ENCODE results near the gene METRN.

METRN gene

DNA sequence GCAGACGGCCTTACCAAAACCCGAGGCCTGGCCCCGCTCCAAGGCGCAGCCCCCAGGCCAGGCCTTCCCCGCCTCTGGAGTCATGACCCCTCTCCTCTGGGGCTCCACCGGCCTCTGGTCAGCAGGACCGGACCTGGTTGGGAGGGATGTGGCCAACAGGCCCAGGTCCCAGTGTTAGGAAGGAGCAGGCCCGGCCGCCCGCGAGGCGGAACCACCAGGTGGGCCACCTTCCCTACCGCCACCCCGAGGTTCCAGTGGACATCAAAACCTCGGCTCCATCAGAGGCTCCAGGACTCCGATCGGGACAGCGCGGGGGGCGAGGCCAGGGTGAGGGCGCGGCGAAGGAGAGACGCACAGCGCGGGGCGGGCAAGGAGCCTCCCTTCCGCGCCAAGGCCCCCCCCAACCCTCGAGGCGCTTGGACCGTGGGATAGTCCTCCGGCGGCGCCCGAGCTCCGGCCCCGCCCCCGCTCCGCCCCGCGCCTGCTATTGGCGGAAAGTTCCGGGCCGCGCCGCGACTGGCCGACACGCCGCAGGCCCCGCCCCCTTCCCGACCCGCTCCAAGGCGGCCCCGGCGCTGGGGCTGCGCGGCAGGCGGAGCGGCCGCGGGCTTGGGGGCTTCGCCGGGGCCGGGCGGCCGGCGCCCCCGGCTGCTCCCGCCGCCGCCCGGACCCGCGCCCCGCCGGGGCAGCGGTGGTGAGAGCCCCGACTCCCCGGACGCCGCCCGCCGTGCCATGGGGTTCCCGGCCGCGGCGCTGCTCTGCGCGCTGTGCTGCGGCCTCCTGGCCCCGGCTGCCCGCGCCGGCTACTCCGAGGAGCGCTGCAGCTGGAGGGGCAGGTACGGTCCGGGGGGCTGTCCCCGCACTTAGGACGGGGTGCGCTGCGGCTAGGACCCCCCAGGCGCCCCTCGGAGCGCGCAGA lies at the start of gene METRN:
Gene METRN, plus strand, starts transcription at position 561 of the 919 bp plus-strand sequence. Its CDS starts 172 bp downstream, at position 733.
- TF ChIP-seq, protein P1, sequence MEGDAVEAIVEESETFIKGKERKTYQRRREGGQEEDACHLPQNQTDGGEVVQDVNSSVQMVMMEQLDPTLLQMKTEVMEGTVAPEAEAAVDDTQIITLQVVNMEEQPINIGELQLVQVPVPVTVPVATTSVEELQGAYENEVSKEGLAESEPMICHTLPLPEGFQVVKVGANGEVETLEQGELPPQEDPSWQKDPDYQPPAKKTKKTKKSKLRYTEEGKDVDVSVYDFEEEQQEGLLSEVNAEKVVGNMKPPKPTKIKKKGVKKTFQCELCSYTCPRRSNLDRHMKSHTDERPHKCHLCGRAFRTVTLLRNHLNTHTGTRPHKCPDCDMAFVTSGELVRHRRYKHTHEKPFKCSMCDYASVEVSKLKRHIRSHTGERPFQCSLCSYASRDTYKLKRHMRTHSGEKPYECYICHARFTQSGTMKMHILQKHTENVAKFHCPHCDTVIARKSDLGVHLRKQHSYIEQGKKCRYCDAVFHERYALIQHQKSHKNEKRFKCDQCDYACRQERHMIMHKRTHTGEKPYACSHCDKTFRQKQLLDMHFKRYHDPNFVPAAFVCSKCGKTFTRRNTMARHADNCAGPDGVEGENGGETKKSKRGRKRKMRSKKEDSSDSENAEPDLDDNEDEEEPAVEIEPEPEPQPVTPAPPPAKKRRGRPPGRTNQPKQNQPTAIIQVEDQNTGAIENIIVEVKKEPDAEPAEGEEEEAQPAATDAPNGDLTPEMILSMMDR (IDR thresholded peaks at IDR 0.05): no peak
- H3K27ac ChIP-seq: peak within 1 kb of the TSS; percentile 98

DNA sequence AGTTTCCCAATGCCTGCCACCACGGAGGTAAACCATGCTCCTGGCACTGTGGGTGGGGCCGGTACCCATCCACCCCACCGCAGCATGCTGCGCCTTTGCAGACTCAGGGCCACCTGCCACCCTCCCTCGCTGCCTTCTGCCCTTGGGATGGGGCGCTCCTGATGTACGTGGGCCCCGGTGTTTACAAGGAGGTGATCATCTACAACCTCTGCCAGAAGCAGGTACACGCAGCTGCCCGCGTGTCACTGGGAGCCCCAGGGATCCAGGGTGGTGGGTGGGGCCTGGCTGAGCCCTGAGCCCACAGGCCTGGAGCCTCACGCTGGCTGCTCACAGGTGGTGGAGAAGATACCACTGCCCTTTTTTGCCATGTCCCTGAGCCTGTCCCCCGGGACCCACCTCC lies 48.3 kb upstream of the METRN start:
- peak overlapping the region; percentile 88 for H3K27ac ChIP-seq
- TF ChIP-seq, protein P1 (IDR thresholded peaks at IDR 0.05): no peak
- no peak for TF ChIP-seq ZFX (IDR thresholded peaks at IDR 0.05; ENCODE audit: borderline replicate concordance)

DNA sequence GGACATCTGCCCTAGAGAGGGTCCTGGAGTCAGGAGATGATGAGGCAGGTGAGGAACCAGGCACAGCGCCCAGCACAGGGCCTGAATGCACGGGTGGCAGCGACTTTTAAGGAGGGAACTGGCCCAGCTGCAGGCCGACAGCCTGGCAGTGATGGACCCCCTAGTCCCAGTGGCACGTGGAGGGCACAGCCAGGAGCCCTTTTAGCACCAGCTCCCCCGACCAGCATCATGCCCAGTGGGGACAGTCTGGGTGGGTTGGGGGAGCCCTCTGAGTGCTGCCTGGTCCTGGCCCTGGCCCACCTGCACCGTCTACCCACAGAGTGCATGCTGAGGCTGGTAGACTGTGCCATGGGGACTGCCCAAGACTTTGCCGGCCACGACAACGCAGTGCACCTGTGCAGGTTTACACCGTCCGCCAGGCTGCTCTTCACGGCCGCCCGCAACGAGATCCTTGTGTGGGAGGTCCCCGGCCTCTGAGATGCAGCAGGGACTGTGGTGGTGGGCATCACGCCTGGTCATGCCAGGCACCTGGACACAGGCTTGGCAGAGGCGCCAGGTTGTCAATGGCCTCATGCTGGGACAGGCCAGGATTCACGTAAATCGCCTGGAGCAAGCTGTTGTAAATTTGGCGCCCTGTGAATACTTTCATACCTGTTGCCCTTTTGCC lies 47.7 kb upstream of the METRN start:
- TF ChIP-seq, protein P1 (IDR thresholded peaks at IDR 0.05): no peak
- no peak for TF ChIP-seq ZFX (IDR thresholded peaks at IDR 0.05; ENCODE audit: borderline replicate concordance)
- H3K27ac ChIP-seq: peak overlapping the region; percentile 88

DNA sequence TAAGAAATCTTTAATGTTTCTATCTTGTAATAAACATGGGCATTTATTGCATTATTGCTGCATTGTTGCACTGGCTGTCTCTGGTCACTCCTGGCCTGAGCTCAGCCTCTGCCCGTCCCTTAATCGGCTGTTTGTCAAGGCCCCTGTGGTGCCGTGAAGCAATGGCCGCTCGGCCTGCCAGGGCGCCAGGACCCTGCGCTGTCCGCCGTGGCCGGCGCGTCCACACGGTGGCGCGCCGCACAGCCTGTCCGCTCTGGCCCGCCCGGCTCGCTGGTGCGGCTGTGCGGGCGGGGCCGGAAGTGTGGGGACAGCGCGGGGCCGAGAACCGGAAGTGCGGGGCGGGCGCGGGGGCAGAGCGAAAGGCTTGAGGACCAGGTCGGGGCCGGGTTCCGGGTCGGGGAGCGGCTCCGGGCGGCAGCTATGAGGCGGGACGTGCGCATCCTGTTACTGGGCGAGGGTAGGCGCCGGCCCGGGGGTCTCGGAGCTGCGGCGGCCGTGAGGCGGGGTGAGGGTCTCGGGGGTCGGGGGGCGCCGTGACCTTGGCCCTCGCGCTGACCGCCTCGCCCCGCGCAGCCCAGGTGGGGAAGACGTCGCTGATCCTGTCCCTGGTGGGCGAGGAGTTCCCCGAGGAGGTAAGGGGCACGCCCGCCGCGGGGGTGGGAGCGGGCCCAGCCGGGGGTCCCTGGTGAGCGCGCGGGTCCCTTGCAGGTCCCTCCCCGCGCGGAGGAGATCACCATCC lies 47.0 kb upstream of the METRN start, which contains the start of gene RHOT2:
Gene RHOT2, plus strand, starts transcription at position 353 of the 739 bp plus-strand sequence. Its CDS starts 68 bp downstream, at position 421.
- TF ChIP-seq, protein P1 (IDR thresholded peaks at IDR 0.05): peak; percentile 98
- no peak for TF ChIP-seq ZFX (IDR thresholded peaks at IDR 0.05; ENCODE audit: borderline replicate concordance)
- peak within 1 kb of the TSS; percentile 88 for H3K27ac ChIP-seq

DNA sequence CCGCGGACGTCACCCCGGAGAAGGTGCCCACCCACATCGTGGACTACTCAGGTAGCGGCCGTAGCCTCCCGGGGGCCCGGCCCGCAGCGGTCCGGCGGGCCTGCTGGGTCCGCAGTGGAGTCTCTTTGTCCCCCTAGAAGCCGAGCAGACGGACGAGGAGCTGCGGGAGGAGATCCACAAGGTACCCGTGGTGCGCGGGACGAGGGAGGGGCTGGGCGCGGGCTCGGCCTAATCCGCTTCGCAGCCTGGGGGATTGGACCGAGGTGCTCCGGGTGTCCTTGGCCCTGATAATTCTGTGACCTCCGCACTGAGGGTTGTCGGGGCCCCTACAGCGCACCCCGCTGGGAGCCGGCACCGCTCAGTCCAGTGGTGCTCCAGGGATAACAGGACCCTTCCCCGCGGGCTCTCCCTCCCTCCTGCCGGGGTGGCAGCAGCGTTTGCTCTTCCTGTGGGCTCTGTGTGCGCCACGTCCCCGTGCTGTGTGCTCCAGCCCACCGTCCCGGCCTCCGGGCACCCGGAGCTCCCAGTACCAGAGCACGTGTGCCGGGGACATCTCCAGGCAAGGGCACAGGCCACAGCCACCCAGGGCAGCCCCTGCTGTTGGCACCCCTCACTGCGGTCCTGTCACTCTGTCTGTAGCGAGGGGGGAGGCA lies 46.3 kb upstream of the METRN start:
- H3K27ac ChIP-seq: peak overlapping the region; percentile 88
- TF ChIP-seq, protein P1 (IDR thresholded peaks at IDR 0.05): no peak
- TF ChIP-seq ZFX (IDR thresholded peaks at IDR 0.05; ENCODE audit: borderline replicate concordance): no peak

DNA sequence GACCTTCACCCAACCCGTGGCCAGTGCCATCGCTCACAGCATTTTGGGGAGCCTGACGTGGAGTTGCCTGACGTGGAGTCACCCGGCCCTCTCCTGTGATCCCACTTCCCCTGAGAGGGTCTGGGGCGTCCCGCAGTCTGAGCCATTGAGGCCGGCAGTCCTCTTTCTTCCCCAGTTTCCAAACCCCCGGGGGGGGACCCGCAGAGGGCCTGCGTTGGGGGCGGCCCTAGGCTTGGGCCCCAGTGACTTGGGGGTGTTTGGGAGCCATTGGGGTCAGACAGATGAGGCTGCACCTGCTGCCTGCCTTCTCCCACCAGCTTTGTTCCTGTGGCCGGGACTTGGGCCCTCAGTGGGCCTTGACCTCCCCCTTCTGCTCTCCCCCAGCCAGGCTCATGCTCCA lies 45.3 kb upstream of the METRN start:
- peak overlapping the region; percentile 88 for H3K27ac ChIP-seq
- TF ChIP-seq, protein P1 (IDR thresholded peaks at IDR 0.05): no peak
- TF ChIP-seq ZFX (IDR thresholded peaks at IDR 0.05; ENCODE audit: borderline replicate concordance): no peak

All from 22Rv1 (cell line).